CD4-positive, CD25-positive, alpha-beta regulatory T cell (primary cell): Measurements from ENCODE around the gene PTH2. TPM values are rescaled to one million over a fixed set of nuclear protein-coding genes. Genes with fewer than 3 reads are reported as not detected.

ENCODE experiments used
- ATAC-seq, 2 donors: fragments of 150-1000 bp; cut with Tn5 transposase; one replicate each; pipeline ENCODE4 v1.10.0; 2021; ENCODE audit warnings: low read depth in 2 of 2, moderate number of reproducible peaks in 2 of 2, moderate library complexity in 1 of 2
- DNase-seq, 3 donors: peaks; one replicate each; pipeline versions ENCODE4 v3.0.0 to v3.0.0-alpha.2; 2012 to 2022; ENCODE audit warnings: mixed read lengths in 1 of 3
- H3K27ac ChIP-seq: one replicate; pipeline ENCODE4 v1.7.0; 2013; ENCODE audit warnings: mild to moderate bottlenecking, low read length; ENCODE audit not compliant: insufficient read depth, poor library complexity, severe bottlenecking
- H3K27me3 ChIP-seq: one replicate; pipeline ENCODE4 v1.7.0; 2013; ENCODE audit warnings: low read length; ENCODE audit not compliant: control insufficient read depth, insufficient read depth
- H3K36me3 ChIP-seq: one replicate; pipeline ENCODE4 v1.7.0; 2013; ENCODE audit warnings: mild to moderate bottlenecking, low read length, moderate library complexity; ENCODE audit not compliant: control insufficient read depth, insufficient read depth
- H3K4me1 ChIP-seq: 2 replicates; pipeline ENCODE4 v1.7.0; 2013; ENCODE audit warnings: mild to moderate bottlenecking, low read length; ENCODE audit not compliant: insufficient read depth, control insufficient read depth, poor library complexity, severe bottlenecking
- H3K4me3 ChIP-seq: one replicate; pipeline ENCODE4 v1.7.0; 2013; ENCODE audit warnings: low read depth, mild to moderate bottlenecking, low read length, moderate library complexity
- H3K9me3 ChIP-seq, 2 experiments: 1 replicate in 1 of 2; 2 replicates in 1 of 2; pipeline ENCODE4 v1.7.0; 2013; ENCODE audit warnings: low read length in 2 of 2, mild to moderate bottlenecking in 1 of 2, moderate library complexity in 1 of 2; ENCODE audit not compliant: control insufficient read depth in 2 of 2
- H3K27ac Mint-ChIP-seq, 3 donors: one replicate each; pipeline ENCODE4 v1.8.0; 2020 to 2022; ENCODE audit warnings: mild to moderate bottlenecking in 3 of 3, mixed read lengths in 3 of 3, moderate library complexity in 2 of 3
- H3K27me3 Mint-ChIP-seq: one replicate; pipeline ENCODE4 v1.8.0; 2022; ENCODE audit warnings: mild to moderate bottlenecking, mixed read lengths
- H3K36me3 Mint-ChIP-seq: one replicate; pipeline ENCODE4 v1.8.0; 2020; ENCODE audit warnings: mixed read lengths
- H3K4me1 Mint-ChIP-seq, 4 donors: one replicate each; pipeline ENCODE4 v1.8.0; 2020 to 2022; ENCODE audit warnings: mixed read lengths in 4 of 4, mild to moderate bottlenecking in 1 of 4
- H3K4me3 Mint-ChIP-seq, 4 donors: one replicate each; pipeline ENCODE4 v1.8.0; 2020 to 2022; ENCODE audit warnings: mild to moderate bottlenecking in 4 of 4, mixed read lengths in 4 of 4, moderate library complexity in 3 of 4
- H3K9me3 Mint-ChIP-seq, 7 donors: one replicate each; pipeline ENCODE4 v1.8.0; 2020 to 2022; ENCODE audit warnings: mixed read lengths in 7 of 7, mild to moderate bottlenecking in 3 of 7, moderate library complexity in 2 of 7
- polyA plus RNA-seq, 4 donors: library from polyadenylated mRNA; unstranded; fragments of 300-500 nt; fragmentation: Illumina TruSeq; gene quantifications; one replicate each; pipeline ENCODE4 v1.2.3, GENCODE V29; 2021
- total RNA-seq: library from RNA; stranded (reverse); gene quantifications from one replicate; pipeline ENCODE4 v1.2.3, GENCODE V29; 2022

PTH2 gene
- total and polyA plus RNA-seq, 5 donors from 2014 or later, result not detected

DNA sequence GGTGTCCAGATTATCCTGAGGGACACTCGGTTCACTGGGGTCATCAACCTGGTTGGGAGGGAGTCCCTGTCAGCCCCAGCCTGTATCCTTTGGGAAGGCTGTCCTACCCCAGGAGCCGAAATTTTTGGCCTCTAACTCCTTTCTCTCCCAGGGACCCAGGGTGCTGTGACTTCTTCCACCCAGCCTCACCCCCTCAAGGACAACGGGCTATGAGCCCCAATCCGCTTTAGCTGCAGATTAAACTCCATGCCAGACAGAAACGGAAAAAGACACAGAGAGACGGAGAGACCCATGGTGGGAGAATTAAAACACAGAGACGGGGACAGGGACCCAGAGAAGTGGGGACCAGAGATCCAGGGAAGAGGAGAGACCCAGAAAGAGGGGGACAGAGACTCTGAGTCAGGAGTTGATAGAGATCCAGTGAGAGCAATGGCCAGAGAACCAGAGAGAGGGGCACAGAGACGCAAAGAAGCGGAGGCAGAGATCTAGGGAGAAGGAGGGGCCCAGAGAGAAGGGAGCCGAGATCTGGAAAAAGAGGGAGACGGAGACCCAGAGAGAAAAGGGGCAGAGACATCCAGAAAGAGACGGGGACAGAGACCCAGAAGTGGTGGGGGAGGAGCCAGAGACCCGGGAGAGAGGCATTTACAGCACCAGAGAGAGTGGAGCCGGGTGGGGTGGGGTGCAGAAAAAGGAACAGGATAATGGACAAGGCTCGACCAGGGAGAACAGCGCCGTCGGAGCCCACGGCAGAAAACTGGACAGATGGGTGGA, 17.4 kb upstream of the PTH2 start:
- Mint-ChIP-seq H3K27me3 (peaks cover 78% of the 10 kb centered on the region), H3K4me3 (peak overlapping the region in 3 of 4 donors; percentile 46 to 75 (median 67)), H3K36me3 (no peaks in the 10 kb centered on the region), H3K4me1 (peaks cover 0 to 59% (median 26%) of the 10 kb centered on the region in 4 donors), H3K9me3 (peaks cover 0 to 8% (median 0%) of the 10 kb centered on the region in 7 donors), H3K27ac (peak overlapping the region in 1 of 3 donors; percentile 39)
- Histone ChIP-seq H3K27ac (no peak overlapping the region), H3K9me3 (no peaks in the 10 kb centered on the region), H3K27me3 (peaks cover 38% of the 10 kb centered on the region), H3K4me1 (peaks cover 38% of the 10 kb centered on the region), H3K36me3 (no peaks in the 10 kb centered on the region), H3K4me3 (no peak overlapping the region)
- ATAC-seq (no peak), DNase-seq (no peak)

DNA sequence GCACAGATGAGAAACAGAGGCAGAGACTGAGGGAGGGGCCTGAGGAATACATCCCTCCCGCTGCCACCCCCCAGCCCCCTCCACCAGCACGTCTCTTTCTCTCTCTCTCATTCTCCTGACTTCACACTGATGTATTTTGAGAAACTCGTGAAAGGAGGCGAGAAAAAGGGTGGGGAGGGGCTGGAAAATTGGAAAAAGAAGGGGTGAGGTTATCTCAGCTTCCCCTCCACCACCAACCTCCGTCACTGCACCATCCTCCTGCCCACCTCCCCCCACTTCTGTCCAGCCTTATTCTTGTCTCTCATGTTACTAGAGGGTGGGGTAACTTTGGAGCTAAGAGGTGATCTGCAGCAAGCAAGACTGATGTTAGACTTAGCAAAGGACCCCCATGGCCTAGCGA, 16.6 kb upstream of the PTH2 start:
- H3K9me3 ChIP-seq, result no peaks in the 10 kb centered on the region
- ATAC-seq, result no peak
- Mint-ChIP-seq H3K9me3 (peaks cover 0 to 8% (median 0%) of the 10 kb centered on the region in 7 donors), H3K4me1 (peaks cover 0 to 58% (median 29%) of the 10 kb centered on the region in 4 donors), H3K4me3 (peak overlapping the region in 3 of 4 donors; percentile 12 to 75 (median 41)), H3K27ac (no peak overlapping the region), H3K27me3 (peaks cover 86% of the 10 kb centered on the region), H3K36me3 (no peaks in the 10 kb centered on the region)
- no peaks in the 10 kb centered on the region for H3K36me3 ChIP-seq
- no peak for DNase-seq
- H3K27me3 ChIP-seq, result peaks cover 44% of the 10 kb centered on the region
- no peak overlapping the region for H3K27ac ChIP-seq
- no peak overlapping the region for H3K4me3 ChIP-seq
- H3K4me1 ChIP-seq, result peaks cover 38% of the 10 kb centered on the region

DNA sequence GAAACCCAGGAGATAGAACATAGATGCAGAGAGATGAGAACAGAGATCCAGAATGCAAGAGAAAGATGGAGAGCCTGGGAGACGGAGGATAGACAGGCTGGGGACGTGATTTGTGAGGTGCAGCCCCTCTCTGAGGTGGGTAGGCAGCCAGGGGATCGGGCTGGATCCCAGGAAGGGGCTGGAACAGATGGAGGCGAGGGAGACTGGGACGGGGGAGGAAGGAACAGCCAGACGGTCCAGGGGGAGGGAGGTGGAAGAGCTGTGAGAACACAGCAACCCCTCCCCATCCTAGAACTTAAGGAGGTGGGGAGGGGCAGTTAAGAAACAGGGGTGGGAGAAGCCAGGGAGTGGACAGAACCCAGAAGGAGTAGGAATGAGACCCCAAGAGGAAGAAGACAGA, 15.0 kb upstream of the PTH2 start:
- Mint-ChIP-seq H3K4me3 (peak overlapping the region in 1 of 4 donors; percentile 1), H3K27me3 (peaks cover 91% of the 10 kb centered on the region), H3K36me3 (no peaks in the 10 kb centered on the region), H3K9me3 (peaks cover 0 to 8% (median 1%) of the 10 kb centered on the region in 7 donors), H3K4me1 (peaks cover 0 to 50% (median 27%) of the 10 kb centered on the region in 4 donors), H3K27ac (no peak overlapping the region)
- DNase-seq (no peak), ATAC-seq (no peak)
- H3K4me1 ChIP-seq, result peaks cover 36% of the 10 kb centered on the region
- no peaks in the 10 kb centered on the region for H3K36me3 ChIP-seq
- no peak overlapping the region for H3K4me3 ChIP-seq
- no peak overlapping the region for H3K27ac ChIP-seq
- no peaks in the 10 kb centered on the region for H3K9me3 ChIP-seq
- H3K27me3 ChIP-seq, result peaks cover 47% of the 10 kb centered on the region

DNA sequence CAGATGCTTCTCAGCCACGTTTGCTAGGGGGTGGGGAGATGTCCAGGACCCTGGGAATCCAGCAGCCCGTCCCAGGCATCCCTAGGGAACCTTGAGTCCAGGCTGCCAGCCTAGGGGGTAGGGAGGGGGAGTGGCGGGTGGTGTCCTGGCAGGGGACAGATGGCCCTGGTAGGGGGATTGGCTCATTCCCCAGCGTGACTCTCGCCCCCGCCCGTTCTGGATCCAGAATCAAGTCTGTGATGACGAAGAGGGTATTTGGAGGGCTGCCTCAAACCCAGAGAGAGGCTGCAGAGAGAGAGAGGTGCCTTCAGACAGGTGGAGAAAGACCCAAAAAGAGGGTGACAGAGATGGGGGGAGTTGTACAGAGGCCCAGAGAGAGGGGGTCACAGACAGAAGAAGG, 14.0 kb upstream of the PTH2 start:
- no peaks in the 10 kb centered on the region for H3K9me3 ChIP-seq
- Mint-ChIP-seq H3K4me3 (no peak overlapping the region), H3K9me3 (peaks cover 0 to 8% (median 1%) of the 10 kb centered on the region in 7 donors), H3K36me3 (no peaks in the 10 kb centered on the region), H3K4me1 (peaks cover 0 to 48% (median 24%) of the 10 kb centered on the region in 4 donors), H3K27me3 (peaks cover 94% of the 10 kb centered on the region), H3K27ac (no peak overlapping the region)
- no peak for ATAC-seq
- no peak overlapping the region for H3K27ac ChIP-seq
- no peak for DNase-seq
- H3K27me3 ChIP-seq, result peaks cover 47% of the 10 kb centered on the region
- no peaks in the 10 kb centered on the region for H3K36me3 ChIP-seq
- H3K4me3 ChIP-seq, result no peak overlapping the region
- peaks cover 36% of the 10 kb centered on the region for H3K4me1 ChIP-seq

DNA sequence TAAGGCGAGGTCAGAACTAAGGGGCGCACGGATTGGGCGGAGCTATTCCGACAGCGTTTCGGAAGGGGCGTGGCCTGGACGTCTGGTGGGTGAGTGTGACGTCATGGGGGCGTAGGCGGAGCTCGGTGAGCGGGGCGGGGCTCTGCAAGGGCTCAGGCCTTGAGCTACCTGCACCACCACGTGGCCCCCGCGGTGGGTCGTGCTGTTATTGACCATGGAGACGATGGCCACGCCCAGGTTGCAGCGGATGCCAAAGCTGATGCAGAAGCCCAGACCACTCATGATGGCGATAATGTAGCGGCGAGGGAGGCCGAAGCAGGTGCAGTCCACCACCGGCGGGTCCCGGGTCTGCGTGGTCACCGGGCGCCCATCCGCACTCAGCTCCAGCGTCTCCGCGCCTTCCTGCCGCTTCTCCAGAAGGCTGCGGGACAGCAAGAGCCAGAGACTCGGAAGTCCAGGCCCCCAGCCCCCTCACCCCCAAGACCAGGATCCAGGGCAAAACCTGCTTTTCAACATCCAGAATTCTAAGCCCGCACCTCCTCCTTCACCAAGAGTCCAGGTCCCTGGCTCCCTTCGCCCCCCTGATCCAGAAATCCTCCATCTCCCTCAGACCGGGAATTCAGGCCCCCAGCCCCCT, 13.3 kb upstream of the PTH2 start:
- Mint-ChIP-seq H3K4me3 (no peak overlapping the region), H3K4me1 (peaks cover 0 to 44% (median 18%) of the 10 kb centered on the region in 4 donors), H3K27me3 (peaks cover 92% of the 10 kb centered on the region), H3K27ac (no peak overlapping the region), H3K9me3 (peaks cover 0 to 9% (median 1%) of the 10 kb centered on the region in 7 donors), H3K36me3 (no peaks in the 10 kb centered on the region)
- Histone ChIP-seq H3K27me3 (peaks cover 40% of the 10 kb centered on the region), H3K36me3 (no peaks in the 10 kb centered on the region), H3K9me3 (no peaks in the 10 kb centered on the region), H3K4me1 (peaks cover 35% of the 10 kb centered on the region), H3K27ac (no peak overlapping the region), H3K4me3 (no peak overlapping the region)
- DNase-seq (peak in 2 of 3 donors; percentile 47 to 63), ATAC-seq (no peak)

DNA sequence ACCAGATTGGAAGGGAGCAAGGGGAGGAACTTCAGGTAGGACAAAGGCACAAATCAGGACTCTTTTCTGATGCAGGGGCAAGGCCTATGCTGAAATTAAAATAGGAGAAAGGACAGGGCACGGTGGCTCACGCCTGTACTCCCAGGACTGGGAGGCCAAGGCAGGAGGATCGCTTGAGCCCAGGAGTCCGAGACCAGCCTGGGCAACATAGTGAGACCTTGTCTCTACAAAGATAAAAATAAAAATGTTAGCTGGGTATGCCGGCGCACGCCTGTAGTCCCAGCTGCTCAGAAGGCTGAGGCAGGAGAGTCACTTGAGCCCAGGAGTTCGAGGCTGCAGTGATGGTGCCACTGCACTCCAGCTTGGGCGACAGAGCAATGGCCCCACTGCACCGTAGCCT, 12.4 kb upstream of the PTH2 start:
- peaks cover 90% of the 10 kb centered on the region for H3K27me3 Mint-ChIP-seq
- H3K27ac Mint-ChIP-seq, result no peak overlapping the region
- Histone ChIP-seq H3K27ac (no peak overlapping the region), H3K27me3 (peaks cover 41% of the 10 kb centered on the region), H3K36me3 (no peaks in the 10 kb centered on the region), H3K4me3 (no peak overlapping the region), H3K9me3 (no peaks in the 10 kb centered on the region), H3K4me1 (peaks cover 28% of the 10 kb centered on the region)
- peaks cover 0 to 9% (median 1%) of the 10 kb centered on the region in 7 donors for H3K9me3 Mint-ChIP-seq
- H3K36me3 Mint-ChIP-seq, result no peaks in the 10 kb centered on the region
- no peak for ATAC-seq
- peaks cover 0 to 43% (median 16%) of the 10 kb centered on the region in 4 donors for H3K4me1 Mint-ChIP-seq
- no peak overlapping the region for H3K4me3 Mint-ChIP-seq
- DNase-seq, result no peak

DNA sequence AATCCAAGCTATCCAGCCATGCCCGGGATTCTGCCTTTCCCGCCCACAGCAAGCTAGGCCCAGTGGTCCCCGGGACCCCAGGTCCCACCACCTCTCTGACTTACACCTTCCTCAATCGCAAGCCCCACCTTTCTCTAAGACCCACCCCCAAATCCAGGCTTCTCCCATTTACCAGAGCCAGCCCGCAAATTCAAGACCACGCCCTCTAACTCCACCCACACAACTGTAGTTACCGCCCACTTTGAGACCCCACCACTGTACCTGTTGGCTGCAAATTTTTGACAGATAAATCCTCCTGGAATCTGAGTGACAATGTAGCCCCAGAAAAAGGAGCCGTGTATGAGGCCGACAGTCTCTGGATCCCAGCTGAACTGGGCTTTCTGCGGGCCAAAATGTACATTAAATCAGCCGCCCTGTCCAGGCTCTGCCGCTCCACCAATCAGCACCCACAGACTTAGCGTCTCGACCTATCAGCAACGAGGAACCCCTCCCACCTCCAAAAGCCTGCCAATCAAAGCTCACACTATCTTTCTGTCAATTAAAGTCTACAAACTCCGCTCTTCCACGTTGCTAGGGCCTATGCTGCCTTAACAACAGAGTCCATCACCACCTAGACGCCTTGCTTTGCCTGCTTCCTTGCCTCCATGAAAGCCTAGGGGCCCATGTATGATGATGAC, 11.8 kb upstream of the PTH2 start:
- Mint-ChIP-seq H3K4me3 (no peak overlapping the region), H3K27ac (no peak overlapping the region), H3K9me3 (peaks cover 0 to 9% (median 1%) of the 10 kb centered on the region in 7 donors), H3K36me3 (peaks cover 2% of the 10 kb centered on the region), H3K27me3 (peaks cover 89% of the 10 kb centered on the region), H3K4me1 (peaks cover 0 to 41% (median 13%) of the 10 kb centered on the region in 4 donors)
- ATAC-seq, result no peak
- no peak overlapping the region for H3K4me3 ChIP-seq
- peaks cover 39% of the 10 kb centered on the region for H3K27me3 ChIP-seq
- no peak for DNase-seq
- H3K27ac ChIP-seq, result no peak overlapping the region
- H3K36me3 ChIP-seq, result no peaks in the 10 kb centered on the region
- peaks cover 28% of the 10 kb centered on the region for H3K4me1 ChIP-seq
- no peaks in the 10 kb centered on the region for H3K9me3 ChIP-seq
